Measurements from ENCODE around the gene PPP2R3A.

The PPP2R3A gene

DNA sequence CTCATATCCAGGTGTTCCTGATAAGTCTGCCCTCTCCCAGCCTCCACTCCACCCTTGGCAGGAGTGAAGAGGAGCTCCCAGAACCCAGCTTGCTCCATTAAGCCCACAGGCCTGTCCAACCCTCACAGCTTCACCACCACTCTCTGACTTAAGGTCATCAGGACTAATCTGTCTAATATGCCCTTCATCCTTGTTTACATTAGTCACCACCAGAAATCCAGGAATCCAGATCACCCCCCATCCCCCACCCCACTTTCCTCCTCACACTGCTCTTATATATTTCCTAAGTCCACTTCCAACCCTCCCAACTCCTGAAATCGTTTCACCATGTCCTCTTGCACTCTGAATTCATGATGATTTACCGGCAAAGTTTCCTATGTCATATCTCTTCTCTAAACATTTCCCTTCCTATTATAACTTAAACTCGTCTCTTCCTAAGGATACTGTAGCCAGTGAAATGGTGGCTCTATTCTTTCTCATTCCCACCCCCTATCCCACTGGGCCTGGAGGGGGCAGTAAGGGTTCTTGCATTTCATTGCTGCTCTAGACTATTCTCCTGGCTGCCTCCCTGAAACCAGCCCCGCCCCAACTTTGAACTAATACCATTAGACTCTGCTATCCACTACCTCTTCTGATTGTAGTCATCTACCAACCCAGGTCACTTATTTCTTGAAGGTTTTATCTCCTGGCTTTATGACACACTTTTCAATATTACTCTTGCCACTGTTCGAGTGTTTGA lies 43.4 kb downstream of the PPP2R3A start:
- Mint-ChIP-seq H3K9me3 (no peaks in the 10 kb centered on the region), H3K27me3 (peaks cover 34% of the 10 kb centered on the region), H3K27ac (ENCODE audit: low read depth) (no peak overlapping the region), H3K4me3 (no peak overlapping the region), H3K36me3 (ENCODE audit: insufficient read depth) (no peaks in the 10 kb centered on the region), H3K4me1 (no peaks in the 10 kb centered on the region)
- no peak for DNase-seq (ENCODE audit: low spot score in 2 of 2)
- ATAC-seq (replicated peaks; ENCODE audit: extremely low read depth, poor library complexity, severe bottlenecking): no peak

DNA sequence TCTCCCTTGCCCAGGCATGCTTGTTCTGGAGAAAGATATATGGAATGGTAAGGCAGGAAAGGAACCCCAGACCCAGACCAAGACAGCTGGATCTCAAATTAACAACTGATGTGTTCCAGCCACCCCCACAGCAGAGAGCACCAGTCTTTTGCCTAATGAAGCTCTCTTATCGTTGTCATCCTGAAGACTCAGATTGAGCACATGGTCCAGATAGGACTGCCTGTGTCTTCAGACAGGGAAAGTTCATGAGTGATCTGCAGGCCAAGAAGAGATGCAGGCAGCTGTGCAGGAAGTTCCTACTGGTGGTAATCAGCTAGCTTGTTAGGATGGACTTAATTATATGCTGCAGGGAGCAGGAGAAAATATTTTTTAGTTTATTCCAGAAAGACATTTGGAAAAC lies 53.3 kb downstream of the PPP2R3A start:
- Mint-ChIP-seq H3K27ac (ENCODE audit: low read depth) (no peak overlapping the region), H3K27me3 (peaks cover 67% of the 10 kb centered on the region), H3K9me3 (no peaks in the 10 kb centered on the region), H3K36me3 (ENCODE audit: insufficient read depth) (no peaks in the 10 kb centered on the region), H3K4me1 (no peaks in the 10 kb centered on the region), H3K4me3 (no peak overlapping the region)
- DNase-seq (ENCODE audit: low spot score in 2 of 2) (no peak), ATAC-seq (replicated peaks; ENCODE audit: extremely low read depth, poor library complexity, severe bottlenecking) (no peak)

DNA sequence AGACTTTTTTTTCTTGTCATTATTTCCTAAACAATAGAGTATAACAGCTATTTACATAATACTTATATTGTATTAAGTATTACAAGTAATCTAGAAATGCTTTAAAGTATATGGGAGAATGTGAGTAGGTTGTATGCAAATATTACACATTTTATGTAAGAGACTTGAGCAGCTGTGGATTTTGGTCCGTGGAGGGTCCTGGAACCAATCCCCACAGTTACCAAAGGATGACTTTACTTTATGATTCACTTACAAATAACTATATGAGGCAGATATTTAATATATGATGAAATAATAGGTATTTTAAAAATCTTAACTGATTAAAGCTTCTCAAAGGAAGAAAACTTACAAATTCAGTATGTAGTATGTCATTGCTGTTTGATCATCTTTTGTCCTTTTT lies 56.3 kb downstream of the PPP2R3A start:
- ATAC-seq (replicated peaks; ENCODE audit: extremely low read depth, poor library complexity, severe bottlenecking): no peak
- Mint-ChIP-seq H3K27me3 (peaks cover 54% of the 10 kb centered on the region), H3K4me3 (no peak overlapping the region), H3K27ac (ENCODE audit: low read depth) (no peak overlapping the region), H3K36me3 (ENCODE audit: insufficient read depth) (no peaks in the 10 kb centered on the region), H3K4me1 (no peaks in the 10 kb centered on the region), H3K9me3 (no peaks in the 10 kb centered on the region)
- DNase-seq (ENCODE audit: low spot score in 2 of 2): no peak

DNA sequence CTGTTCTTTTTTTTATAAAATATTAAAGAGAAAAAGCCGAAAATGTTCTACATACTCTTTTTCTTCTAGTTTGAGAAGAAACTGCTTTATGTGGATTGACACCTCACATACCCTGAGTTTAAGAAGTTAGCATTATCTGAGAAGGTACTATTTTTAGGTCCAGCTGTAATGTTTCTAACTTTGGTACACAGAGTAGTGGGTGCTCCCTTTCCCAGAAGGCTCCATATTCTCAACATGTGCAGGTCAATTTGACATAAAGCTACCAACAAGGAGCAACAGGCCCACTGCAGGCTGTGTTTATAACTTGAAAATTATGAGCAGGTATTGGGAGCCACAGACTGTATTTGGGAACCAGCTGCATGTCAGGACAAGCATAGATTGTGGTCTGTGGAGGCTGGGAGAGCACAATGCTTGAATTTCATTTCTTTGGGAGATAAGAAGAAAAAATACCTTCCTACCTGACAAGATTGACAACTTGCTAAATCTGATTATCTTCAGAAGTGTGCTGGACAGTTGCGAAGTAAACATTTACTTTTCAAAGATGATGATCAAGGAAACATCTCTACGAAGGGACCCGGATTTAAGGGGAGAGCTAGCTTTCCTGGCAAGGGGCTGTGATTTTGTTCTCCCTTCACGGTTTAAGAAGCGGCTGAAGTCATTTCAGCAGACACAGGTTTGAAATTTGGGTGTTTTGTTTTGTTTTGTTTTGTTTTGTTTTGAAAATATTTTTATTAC lies 57.2 kb downstream of the PPP2R3A start:
- Mint-ChIP-seq H3K4me1 (no peaks in the 10 kb centered on the region), H3K27ac (ENCODE audit: low read depth) (no peak overlapping the region), H3K4me3 (no peak overlapping the region), H3K36me3 (ENCODE audit: insufficient read depth) (no peaks in the 10 kb centered on the region), H3K27me3 (peaks cover 57% of the 10 kb centered on the region), H3K9me3 (no peaks in the 10 kb centered on the region)
- DNase-seq (ENCODE audit: low spot score in 2 of 2) (no peak), ATAC-seq (replicated peaks; ENCODE audit: extremely low read depth, poor library complexity, severe bottlenecking) (no peak)

DNA sequence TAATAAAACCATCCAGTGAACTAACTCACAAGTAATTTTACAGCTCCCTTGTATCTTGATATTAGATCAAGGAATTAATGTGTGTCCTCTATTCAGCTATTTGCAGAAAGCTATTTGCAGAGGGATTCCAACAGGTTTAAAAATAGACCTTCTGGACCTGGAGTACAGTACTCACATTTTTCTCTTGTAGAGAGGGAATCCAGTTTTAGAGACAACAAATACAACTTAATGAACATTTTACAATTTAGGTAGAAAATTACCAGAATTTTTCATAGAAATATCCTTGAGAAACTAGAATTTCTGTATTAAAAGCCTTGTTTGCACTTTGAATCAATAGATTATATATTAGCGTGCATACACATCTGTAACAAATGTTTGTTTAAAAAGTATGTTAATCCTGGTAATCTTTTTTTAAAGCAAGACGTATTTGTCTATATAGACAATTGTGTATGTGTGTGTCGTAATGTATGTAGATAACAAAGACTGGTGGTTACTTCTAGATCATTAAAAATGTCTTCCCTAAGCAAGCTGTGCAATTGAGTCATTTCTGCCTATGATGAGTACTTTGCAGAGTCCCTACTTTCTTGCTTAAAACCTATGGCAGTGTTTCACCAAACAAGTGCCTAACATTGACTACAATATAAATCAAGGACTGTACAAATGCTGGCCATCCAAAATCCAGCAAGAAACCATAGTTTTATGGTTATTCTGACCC lies 57.9 kb downstream of the PPP2R3A start:
- DNase-seq (ENCODE audit: low spot score in 2 of 2): no peak
- Mint-ChIP-seq H3K9me3 (no peaks in the 10 kb centered on the region), H3K27ac (ENCODE audit: low read depth) (no peak overlapping the region), H3K4me1 (no peaks in the 10 kb centered on the region), H3K36me3 (ENCODE audit: insufficient read depth) (no peaks in the 10 kb centered on the region), H3K4me3 (no peak overlapping the region), H3K27me3 (peaks cover 64% of the 10 kb centered on the region)
- no peak for ATAC-seq (replicated peaks; ENCODE audit: extremely low read depth, poor library complexity, severe bottlenecking)

DNA sequence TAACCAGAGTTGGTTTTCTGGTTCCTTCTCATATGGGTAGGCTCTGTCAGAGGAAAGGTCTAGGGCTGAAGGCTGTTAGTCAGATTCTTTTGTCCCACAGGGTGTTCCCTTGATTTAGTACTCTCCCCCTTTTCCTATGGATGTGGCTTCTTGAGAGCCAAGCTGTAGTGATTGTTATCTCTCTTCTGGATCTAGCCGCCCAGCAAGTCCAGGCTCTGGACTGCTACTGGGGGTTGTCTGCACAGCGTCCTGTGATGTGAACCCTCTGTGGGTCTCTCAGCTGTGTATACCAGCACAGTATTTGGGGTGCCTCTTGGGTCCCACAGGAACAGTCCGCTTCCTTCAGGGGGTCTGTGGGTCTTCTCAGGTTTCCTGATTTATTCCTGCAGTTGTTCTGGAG lies 70.8 kb downstream of the PPP2R3A start:
- ATAC-seq (replicated peaks; ENCODE audit: extremely low read depth, poor library complexity, severe bottlenecking) (no peak), DNase-seq (ENCODE audit: low spot score in 2 of 2) (no peak)
- H3K36me3 Mint-ChIP-seq (ENCODE audit: insufficient read depth): no peaks in the 10 kb centered on the region
- H3K4me1 Mint-ChIP-seq: no peaks in the 10 kb centered on the region
- no peak overlapping the region for H3K4me3 Mint-ChIP-seq
- H3K27ac Mint-ChIP-seq (ENCODE audit: low read depth): no peak overlapping the region
- no peaks in the 10 kb centered on the region for H3K9me3 Mint-ChIP-seq
- H3K27me3 Mint-ChIP-seq: peaks cover 92% of the 10 kb centered on the region

DNA sequence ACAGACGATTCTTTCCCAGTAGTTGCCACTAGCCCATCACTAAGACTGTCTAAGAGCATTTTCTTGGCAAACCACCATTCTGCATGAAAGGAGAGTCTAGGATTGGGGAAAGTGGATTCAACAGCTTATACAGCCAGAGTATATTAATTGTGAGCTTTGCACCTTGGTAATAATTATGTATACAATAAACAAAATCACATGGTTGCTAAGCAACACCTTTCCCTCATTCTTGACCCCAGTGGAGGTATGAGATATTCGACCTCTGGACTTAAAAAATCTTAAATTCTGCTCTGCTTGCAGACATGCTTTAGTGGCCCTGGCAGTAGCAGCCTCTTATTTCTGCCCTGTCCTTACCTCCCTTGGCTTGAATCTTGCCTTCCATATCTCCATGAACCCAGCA lies 73.1 kb downstream of the PPP2R3A start:
- Mint-ChIP-seq H3K27me3 (peaks cover 70% of the 10 kb centered on the region), H3K27ac (ENCODE audit: low read depth) (no peak overlapping the region), H3K4me3 (no peak overlapping the region), H3K36me3 (ENCODE audit: insufficient read depth) (no peaks in the 10 kb centered on the region), H3K4me1 (no peaks in the 10 kb centered on the region), H3K9me3 (no peaks in the 10 kb centered on the region)
- ATAC-seq (replicated peaks; ENCODE audit: extremely low read depth, poor library complexity, severe bottlenecking) (no peak), DNase-seq (ENCODE audit: low spot score in 2 of 2) (no peak)

DNA sequence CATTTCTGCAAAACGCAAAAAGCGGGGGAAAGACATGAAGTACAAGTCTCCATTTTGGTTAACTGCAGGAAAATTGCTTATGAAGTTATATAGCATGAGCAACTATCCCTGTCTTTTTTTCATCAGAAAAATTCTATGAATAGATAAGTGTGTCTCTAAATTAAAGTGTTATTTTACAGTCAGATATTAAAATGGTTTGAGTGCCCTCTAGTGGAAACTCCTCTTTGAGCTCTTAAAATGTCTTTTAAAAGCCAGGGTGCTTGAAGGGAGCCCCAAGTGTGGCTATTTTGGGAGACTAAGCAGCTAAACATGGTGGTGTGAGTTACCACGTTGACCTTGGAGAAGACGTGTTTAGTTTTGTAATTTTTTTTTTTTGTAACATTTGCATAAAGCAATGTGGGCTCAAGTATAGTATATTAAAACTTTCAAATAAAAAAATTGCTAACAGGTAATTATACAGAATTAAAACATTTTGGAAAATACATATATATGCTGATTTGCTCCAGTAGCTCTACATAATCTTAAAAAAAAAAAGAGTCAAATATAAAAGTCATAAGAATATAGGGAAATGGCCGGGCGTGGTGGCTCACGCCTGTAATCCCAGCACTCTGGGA lies 77.2 kb downstream of the PPP2R3A start:
- ATAC-seq (replicated peaks; ENCODE audit: extremely low read depth, poor library complexity, severe bottlenecking): no peak
- DNase-seq (ENCODE audit: low spot score in 2 of 2): no peak
- Mint-ChIP-seq H3K9me3 (no peaks in the 10 kb centered on the region), H3K36me3 (ENCODE audit: insufficient read depth) (no peaks in the 10 kb centered on the region), H3K4me3 (no peak overlapping the region), H3K27ac (ENCODE audit: low read depth) (no peak overlapping the region), H3K4me1 (no peaks in the 10 kb centered on the region), H3K27me3 (peaks cover 40% of the 10 kb centered on the region)

DNA sequence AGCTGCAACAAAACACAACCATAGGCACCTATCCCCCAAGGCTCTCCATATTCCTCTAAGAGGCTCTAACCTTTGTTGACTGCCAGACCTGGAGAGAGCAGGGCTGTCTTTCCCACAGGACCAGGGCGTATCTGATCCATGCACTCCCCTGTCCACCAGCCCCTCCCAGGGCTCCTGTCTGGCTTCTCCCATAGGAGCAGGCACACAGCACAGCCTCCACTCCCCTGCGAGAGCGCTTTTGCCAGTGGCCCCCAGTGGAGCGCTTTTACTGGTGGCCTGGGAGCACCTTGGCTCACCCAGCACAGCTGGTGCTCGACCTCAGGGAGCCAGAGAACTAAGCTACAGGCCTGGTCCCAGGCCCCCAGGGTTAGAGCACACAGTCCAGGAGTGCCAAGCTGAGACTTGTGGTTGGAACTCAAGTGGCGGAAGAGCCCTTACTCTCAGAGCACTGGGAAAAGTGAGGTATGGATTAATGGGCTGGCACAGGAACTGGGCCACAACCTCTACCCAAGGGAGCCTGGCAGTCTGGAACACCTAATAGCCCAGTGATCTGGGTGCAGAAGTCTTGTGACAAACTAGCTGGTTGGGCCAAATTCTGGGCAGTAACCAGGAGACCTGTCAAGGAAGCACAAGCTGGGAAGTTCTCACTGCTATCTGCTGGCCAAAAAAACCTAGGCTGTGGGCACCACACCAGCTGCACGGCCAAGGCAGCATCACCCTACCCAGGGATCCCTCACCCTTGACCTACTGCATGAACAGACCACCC lies 79.6 kb downstream of the PPP2R3A start:
- Mint-ChIP-seq H3K36me3 (ENCODE audit: insufficient read depth) (no peaks in the 10 kb centered on the region), H3K4me1 (no peaks in the 10 kb centered on the region), H3K4me3 (no peak overlapping the region), H3K27ac (ENCODE audit: low read depth) (no peak overlapping the region), H3K27me3 (peaks cover 20% of the 10 kb centered on the region), H3K9me3 (no peaks in the 10 kb centered on the region)
- ATAC-seq (replicated peaks; ENCODE audit: extremely low read depth, poor library complexity, severe bottlenecking) (no peak), DNase-seq (ENCODE audit: low spot score in 2 of 2) (no peak)

DNA sequence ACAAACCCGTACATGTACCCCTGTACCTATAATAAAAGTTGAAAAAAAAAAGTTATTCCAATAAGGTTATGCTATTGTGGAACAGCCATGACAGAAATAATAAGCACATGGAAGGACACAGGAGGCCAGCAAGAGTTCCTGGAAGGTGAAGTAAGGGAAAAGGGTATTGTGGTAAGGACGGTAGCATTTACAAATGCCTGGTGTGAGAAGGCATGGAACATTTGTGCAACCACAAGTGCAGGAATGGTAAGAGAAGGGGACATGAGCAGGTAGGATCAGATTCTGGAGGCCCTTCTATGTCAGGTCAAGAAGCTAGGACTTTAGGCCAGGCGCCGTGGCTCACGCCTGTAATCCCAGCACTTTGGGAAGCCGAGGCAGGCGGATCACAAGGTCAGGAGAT lies 82.5 kb downstream of the PPP2R3A start:
- DNase-seq (ENCODE audit: low spot score in 2 of 2): no peak
- no peaks in the 10 kb centered on the region for H3K4me1 Mint-ChIP-seq
- no peak overlapping the region for H3K4me3 Mint-ChIP-seq
- ATAC-seq (replicated peaks; ENCODE audit: extremely low read depth, poor library complexity, severe bottlenecking): no peak
- peaks cover 24% of the 10 kb centered on the region for H3K27me3 Mint-ChIP-seq
- no peak overlapping the region for H3K27ac Mint-ChIP-seq (ENCODE audit: low read depth)
- H3K9me3 Mint-ChIP-seq: no peaks in the 10 kb centered on the region
- no peaks in the 10 kb centered on the region for H3K36me3 Mint-ChIP-seq (ENCODE audit: insufficient read depth)

DNA sequence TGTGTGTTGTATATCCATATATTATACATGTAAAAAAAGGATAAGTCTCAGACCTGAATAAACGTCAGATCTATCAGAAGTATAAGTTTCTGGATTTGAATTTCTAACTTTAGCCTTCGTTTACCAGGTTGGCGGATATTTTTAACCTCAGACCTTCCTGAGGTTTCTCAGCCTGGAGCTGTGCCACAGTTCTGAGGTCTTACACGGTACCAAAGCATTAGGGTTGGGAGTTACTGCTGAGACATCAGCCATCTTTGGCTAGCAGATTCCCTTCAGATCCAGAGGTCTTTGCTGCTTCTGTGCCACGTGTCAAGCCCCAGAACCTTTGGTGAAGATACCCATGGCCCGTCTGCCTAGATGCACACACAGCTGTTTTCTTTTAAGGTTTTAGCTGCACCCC lies 84.7 kb downstream of the PPP2R3A start:
- Mint-ChIP-seq H3K9me3 (no peaks in the 10 kb centered on the region), H3K27ac (ENCODE audit: low read depth) (no peak overlapping the region), H3K27me3 (peaks cover 25% of the 10 kb centered on the region), H3K36me3 (ENCODE audit: insufficient read depth) (no peaks in the 10 kb centered on the region), H3K4me3 (no peak overlapping the region), H3K4me1 (no peaks in the 10 kb centered on the region)
- ATAC-seq (replicated peaks; ENCODE audit: extremely low read depth, poor library complexity, severe bottlenecking) (no peak), DNase-seq (ENCODE audit: low spot score in 2 of 2) (no peak)

DNA sequence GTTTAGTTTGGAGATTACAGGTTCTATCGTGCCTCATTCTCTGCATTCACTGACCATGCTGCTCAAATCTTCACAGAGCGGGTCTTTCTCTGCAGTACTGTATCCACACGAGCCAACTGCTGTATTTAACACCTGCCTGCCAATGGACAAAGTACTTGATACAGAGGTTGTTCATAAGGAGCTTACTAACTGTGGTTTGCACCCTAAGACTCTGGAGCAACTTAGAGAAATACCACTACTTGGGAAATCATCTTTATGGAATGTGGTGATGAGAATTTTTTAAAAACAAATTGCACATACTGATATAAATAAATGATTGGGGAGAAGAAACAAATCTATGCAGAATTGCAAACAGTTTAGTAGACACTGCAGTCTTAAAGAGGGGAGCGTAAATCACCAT lies 90.0 kb downstream of the PPP2R3A start:
- Mint-ChIP-seq H3K4me3 (no peak overlapping the region), H3K36me3 (ENCODE audit: insufficient read depth) (no peaks in the 10 kb centered on the region), H3K27me3 (peaks cover 76% of the 10 kb centered on the region), H3K27ac (ENCODE audit: low read depth) (no peak overlapping the region), H3K4me1 (no peaks in the 10 kb centered on the region), H3K9me3 (no peaks in the 10 kb centered on the region)
- ATAC-seq (replicated peaks; ENCODE audit: extremely low read depth, poor library complexity, severe bottlenecking): no peak
- no peak for DNase-seq (ENCODE audit: low spot score in 2 of 2)

Measured in central memory CD8-positive, alpha-beta T cell (primary cell).